GM21360 (cell line): ENCODE measurements around the gene CCDC183.
"Not testable (repeated sequence)": the region's sequence is repeated elsewhere in the genome, so short reads cannot be mapped to it uniquely, and the experiment has no call there.

Experiments used
- ATAC-seq: cut with Tn5 transposase; IDR thresholded peaks from one replicate; pipeline ENCODE4 v1.9.1; 2021; ENCODE audit warnings: mild to moderate bottlenecking, moderate library complexity; ENCODE audit not compliant: unreplicated experiment

The CCDC183 gene

DNA sequence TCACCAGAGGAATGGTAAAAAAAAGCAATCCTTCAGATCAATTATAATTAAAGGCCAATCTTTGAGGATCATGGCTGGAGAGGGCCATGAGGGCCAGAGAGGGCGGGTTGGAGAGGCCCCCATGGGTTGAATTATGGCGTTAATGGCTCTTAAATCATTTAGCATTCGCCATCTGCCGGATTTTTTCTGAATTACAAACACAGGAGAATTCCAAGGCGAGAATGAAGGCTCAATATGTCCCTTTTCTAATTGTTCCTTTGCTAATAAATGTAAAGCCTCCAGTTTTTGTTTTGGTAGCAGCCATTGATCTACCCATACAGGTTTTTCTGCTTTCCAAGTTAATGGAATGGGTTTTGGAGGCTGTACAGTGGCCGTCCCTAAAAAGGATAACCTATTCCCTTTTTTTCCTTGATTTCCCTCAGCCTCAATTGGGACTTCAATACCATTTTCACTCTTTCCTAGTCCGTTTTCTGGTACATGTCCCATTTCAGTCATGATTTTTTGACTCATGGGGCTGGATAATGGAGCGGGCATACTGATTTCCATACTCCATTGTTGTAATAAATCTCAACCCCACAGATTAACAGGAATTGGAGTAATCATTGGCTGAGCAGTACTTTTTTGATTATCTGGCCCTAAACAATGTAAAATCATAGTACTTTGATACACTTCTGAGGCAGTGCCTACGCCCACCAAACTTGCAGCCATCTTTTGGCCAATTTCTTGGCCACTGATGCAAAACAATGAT, 11.7 kb upstream of the CCDC183 start:
- no peak for ATAC-seq

GRCh38 chr9:136784997-136785361, 11.2 kb upstream of the CCDC183 start:
- no peak for ATAC-seq

DNA sequence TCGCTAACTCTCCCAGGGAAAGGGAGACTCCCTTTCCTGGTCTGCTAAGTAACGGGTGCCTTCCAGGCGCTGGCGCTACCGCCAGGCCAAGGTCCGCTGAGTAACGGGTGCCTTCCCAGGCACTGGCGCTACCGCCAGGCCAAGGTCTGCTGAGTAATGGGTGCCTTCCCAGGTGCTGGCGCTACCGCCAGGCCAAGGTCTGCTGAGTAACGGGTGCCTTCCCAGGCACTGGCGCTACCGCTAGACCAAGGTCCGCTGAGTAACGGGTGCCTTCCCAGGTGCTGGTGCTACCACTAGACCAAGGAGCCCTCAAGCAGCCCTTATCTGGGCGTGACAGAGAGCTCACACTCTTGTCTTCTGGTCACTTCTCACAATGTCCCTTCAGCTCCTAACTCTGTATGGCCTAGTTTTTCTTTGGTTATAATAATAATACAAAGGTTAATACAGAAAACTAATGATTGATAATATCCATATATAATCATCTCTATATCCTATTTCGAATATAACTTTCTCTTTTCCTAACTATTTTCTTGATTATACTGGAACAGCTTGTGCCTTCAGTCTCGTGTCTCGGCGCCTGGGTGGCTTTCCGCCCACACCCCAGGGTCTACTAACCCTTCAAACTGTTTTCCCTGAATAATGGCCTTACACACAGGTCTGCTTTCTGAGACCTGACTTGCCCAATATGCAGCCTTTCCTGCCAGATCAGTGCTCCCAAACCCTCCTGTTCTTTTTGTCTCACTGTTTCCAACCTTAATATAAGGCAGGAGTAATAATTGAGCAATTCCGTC, 10.4 kb upstream of the CCDC183 start:
- not testable (repeated sequence) for ATAC-seq

GRCh38 chr9:136786451-136786850, 9.7 kb upstream of the CCDC183 start:
- no peak for ATAC-seq

DNA sequence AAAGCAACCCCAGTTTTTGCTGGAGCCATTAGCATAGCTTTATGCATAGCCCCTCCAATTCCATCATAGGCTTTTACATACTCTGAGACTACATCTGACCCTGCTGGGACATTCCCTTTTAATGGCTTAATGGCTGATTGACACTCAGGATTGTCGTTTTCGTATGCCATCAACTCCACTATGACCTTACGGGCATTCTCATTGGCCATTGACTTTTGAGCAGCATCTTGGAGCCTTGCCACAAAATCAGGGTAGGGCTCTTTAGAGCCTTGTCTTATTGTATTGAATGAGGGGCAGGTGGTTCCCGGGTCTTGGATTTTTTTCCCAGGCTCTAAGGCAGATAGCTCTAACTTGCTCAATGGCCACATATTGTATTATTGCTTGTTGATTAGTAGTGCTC, 9.2 kb upstream of the CCDC183 start:
- not testable (repeated sequence) for ATAC-seq

DNA sequence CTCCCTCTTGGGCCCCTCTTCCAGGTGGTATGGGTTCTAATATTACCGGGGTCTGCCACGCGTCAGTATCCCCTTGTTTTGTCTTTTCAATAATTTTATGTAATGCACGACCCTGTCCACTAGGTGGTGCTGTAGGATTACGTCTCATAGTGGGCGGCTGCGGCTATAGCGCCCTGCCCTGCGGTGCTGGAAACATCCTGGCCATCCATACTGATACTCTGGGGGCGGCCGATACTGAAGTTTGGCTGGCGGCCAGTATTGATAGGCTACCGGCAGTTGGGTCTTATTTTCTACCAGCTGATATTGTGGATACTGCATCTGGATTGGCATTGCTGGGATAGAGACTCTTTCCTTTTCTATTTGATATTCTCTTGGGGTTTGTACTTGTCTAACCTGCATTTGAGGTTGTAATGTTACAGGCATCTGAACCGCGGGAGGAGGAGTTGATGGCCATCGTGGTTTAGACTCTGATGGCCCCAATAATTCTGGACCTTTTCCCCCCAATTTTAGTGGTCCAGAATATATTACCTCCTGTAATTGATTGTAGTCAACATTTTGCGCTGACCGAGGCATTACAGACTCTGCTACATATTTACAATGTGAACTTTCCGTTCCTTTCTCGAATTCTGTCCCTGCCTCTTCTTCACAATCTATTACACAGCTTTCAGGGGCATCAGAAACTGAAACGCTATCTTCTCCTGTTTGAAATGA, 8.3 kb upstream of the CCDC183 start:
- no peak for ATAC-seq

DNA sequence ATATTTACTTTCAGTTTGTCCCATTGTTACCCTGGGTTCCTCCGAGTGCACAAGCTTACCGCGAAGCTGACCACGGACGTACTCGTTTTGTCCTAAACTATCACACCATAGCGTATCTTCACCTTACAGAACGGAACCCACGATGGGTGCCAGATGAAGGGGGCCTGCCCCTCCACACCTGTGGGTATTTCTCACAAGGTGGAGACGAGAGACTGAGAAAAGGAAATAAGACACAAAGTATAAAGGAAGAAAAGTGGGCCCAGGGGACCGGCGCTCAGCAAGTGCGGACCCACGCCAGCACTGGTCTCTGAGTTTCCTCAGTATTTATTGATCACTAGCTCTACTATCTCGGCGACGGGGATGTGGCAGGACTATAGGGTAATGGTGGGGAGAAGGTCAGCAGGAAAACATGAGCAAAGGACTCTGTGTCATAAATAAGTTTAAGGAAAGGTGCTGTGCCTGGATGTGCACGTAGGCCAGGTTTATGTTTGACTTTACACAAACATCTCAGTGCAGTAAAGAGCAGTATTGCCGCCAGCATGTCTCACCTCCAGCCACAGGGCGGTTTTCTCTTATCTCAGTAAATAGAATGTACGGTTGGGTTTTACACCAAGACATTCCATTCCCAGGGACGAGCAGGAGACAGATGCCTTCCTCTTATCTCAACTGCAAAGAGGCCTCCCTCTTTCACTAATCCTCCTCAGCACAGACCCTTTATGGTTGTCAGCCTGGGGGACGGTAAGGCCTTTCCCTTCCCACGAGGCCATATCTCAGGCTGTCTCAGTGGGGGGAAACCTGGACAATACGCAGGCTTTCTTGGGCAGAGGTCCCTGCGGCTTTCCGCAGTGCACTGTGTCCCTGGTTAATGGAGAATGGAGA, 7.3 kb upstream of the CCDC183 start:
- ATAC-seq: not testable (repeated sequence)

DNA sequence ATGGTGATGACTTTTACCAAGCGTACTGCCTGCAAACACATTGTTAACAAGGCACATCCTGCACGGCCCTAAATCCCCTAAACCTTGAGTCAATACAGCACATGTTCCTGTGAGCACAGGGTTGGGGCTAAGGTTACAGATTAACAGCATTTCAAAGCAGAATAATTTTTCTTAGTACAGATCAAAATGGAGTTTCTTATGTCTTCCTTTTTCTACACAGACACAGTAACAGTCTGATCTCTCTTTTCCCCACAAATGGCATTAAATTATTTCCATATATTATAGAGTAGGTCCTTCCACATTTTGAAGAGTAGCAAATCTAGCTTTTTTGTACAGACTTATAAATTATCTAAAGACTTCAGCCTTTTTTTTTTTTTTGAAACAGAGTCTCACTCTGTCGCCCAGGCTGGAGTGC, 6.6 kb upstream of the CCDC183 start:
- ATAC-seq: no peak

GRCh38 chr9:136790640-136791515, 5.3 kb upstream of the CCDC183 start, which contains the start of gene TMEM141:
TSS of gene TMEM141 (plus strand) at chr9:136791344. CDS start at chr9:136791371, 27 bp downstream.
- ATAC-seq: peak; percentile 84

GRCh38 chr9:136791516-136792276, 4.4 kb upstream of the CCDC183 start:
- ATAC-seq: no peak

GRCh38 chr9:136792321-136793085, 3.6 kb upstream of the CCDC183 start:
- ATAC-seq: no peak

GRCh38 chr9:136793086-136793946, 2.8 kb upstream of the CCDC183 start:
- ATAC-seq: no peak

DNA sequence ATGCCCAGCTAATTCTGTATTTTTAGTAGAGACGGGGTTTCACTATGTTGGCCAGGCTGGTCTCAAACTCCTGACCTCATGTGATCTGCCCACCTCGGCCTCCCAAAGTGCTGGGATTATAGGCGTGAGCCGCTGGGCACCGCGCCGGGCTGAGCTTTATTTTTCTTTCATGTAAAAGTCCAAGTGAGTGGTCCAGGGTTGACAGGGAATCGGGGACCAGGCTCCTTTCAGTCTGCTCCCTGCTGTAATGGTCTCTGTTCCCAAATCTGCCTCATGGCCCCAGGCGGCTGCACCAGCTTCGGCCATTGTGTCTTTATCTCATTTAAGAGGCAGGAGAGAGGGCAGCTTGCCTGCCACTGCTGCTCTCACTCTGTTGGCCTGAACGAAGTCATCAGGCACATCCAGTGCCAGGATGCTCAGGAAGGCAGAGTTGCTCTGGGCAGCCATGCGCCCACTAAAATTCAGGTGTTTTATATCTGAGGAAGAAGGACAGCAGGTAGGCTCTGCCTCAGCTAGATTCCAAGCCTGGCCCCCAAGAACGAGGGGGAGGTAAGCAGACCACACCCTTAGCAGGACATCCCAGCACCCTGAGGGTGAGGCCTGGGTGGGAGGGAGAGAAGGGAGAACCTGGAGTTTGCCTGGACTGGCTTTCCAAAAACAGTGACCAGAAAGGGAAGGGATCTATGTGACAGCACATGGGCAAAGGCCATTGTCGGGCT, 1.7 kb upstream of the CCDC183 start:
- no peak for ATAC-seq

DNA sequence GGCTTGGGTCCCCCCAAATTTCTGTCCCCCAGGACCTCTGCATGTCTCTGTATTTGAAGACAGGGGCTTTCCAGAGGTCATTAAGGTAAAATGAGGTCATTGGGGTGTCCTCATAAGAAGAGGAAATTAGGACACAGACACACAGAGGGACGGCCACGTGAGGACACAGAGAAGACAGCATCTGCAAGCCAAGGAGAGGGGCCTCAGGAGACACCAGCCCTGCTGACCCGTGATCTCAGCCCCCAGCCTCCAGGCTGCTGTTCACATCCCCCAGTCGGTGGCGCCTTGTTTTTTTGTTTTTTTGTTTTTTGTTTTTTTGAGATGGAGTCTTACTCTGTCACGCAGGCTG, 1.2 kb upstream of the CCDC183 start:
- ATAC-seq: no peak

GRCh38 chr9:136796775-136797347, 723 bp downstream of the CCDC183 start:
- ATAC-seq: not testable (repeated sequence)

DNA sequence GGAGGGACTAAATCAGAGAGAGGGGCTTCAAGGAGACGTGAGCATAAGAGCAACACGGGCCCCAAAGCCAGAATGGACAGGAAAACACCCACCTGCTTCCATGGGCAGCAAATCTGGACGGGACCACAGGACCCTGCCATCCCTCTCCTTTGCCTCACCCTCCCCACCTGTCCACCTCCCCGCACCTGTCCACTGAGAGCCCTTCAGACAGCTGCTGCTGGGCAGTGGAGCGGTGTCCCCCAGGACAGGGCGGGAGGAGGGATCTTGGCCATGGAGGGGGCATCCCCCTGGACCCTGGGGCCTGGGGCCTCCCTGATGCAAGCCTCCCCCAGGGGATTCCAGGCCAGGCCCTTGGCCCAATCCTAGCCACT, 2.6 kb downstream of the CCDC183 start:
- no peak for ATAC-seq
